Loucy (cell line): ENCODE data around the gene PBX2.

Experiments
- H2AFZ ChIP-seq: fragments of 200-600 bp; sonication (generic); 2 replicates; pipeline ENCODE4 v1.6.0; 2016; ENCODE audit warnings: antibody characterized with exemption, mild to moderate bottlenecking, low read length, moderate library complexity
- H3F3A ChIP-seq: fragments of 200-600 bp; 2 replicates; pipeline ENCODE4 v1.6.0; 2016; ENCODE audit warnings: antibody characterized with exemption, low read depth, mild to moderate bottlenecking
- H3K27me3 ChIP-seq: fragments of 200-600 bp; sonication (generic); 2 replicates; pipeline ENCODE4 v1.6.1; 2014; ENCODE audit warnings: low read length, mild to moderate bottlenecking; ENCODE audit not compliant: insufficient read depth, poor library complexity, severe bottlenecking
- H3K36me3 ChIP-seq: fragments of 200-600 bp; sonication (generic); 2 replicates; pipeline ENCODE4 v1.6.1; 2016; ENCODE audit warnings: low read length; ENCODE audit not compliant: insufficient read depth
- H3K4me1 ChIP-seq: fragments of 200-600 bp; sonication (generic); 2 replicates; pipeline ENCODE4 v1.5.1; 2014; ENCODE audit warnings: low read length, mild to moderate bottlenecking; ENCODE audit not compliant: insufficient read depth, poor library complexity, severe bottlenecking
- H3K4me2 ChIP-seq: fragments of 200-600 bp; sonication (generic); 2 replicates; pipeline ENCODE4 v1.6.0; 2014; ENCODE audit warnings: antibody characterized with exemption, low read length, low read depth, mild to moderate bottlenecking; ENCODE audit not compliant: poor library complexity, severe bottlenecking
- H3K4me3 ChIP-seq: fragments of 200-600 bp; sonication (generic); 2 replicates; pipeline ENCODE4 v1.5.1; 2014; ENCODE audit warnings: low read length, mild to moderate bottlenecking, mixed read lengths; ENCODE audit not compliant: poor library complexity, severe bottlenecking
- H3K79me2 ChIP-seq: fragments of 200-600 bp; sonication (generic); 2 replicates; pipeline ENCODE4 v1.6.1; 2014; ENCODE audit warnings: low read length; ENCODE audit not compliant: insufficient read depth
- H3K9ac ChIP-seq: fragments of 200-600 bp; sonication (generic); 2 replicates; pipeline ENCODE4 v1.6.0; 2014; ENCODE audit warnings: mild to moderate bottlenecking, low read depth, low read length, moderate library complexity; ENCODE audit not compliant: poor library complexity, severe bottlenecking
- H3K9me2 ChIP-seq: fragments of 200-600 bp; sonication (generic); replicated peaks from 2 replicates; pipeline ENCODE4 v1.6.1; 2016; ENCODE audit warnings: low read depth, low read length, mixed read lengths
- H3K9me3 ChIP-seq: fragments of 200-600 bp; sonication (generic); 2 replicates; pipeline ENCODE4 v1.6.1; 2014; ENCODE audit warnings: mild to moderate bottlenecking, antibody characterized with exemption, low read length, low read depth; ENCODE audit not compliant: insufficient read depth
- H4K20me1 ChIP-seq: fragments of 200-600 bp; sonication (generic); 2 replicates; pipeline ENCODE4 v1.6.0; 2014; ENCODE audit warnings: antibody characterized with exemption, low read length, mild to moderate bottlenecking; ENCODE audit not compliant: insufficient read depth, poor library complexity, severe bottlenecking
- CTCF ChIP-seq: fragments of 200-600 bp; sonication (generic); conservative IDR thresholded peaks from 2 replicates; pipeline ENCODE4 v1.5.1; 2014; ENCODE audit warnings: mild to moderate bottlenecking, antibody characterized with exemption, low read length
- EZH2phosphoT487 ChIP-seq: fragments of 200-600 bp; IDR thresholded peaks from 2 replicates; pipeline ENCODE4 v1.6.1; 2018; ENCODE audit warnings: antibody characterized with exemption, mild to moderate bottlenecking, moderate library complexity, borderline replicate concordance

Gene PBX2

GRCh38 chr6:32140420-32141046, 49.5 kb downstream of the PBX2 start:
- H3K9me3 ChIP-seq, result no peaks in the 10 kb centered on the region
- H3K9me2 ChIP-seq, result no peaks in the 10 kb centered on the region
- no peaks in the 10 kb centered on the region for H3F3A ChIP-seq
- H3K9ac ChIP-seq, result no peak overlapping the region
- no peak overlapping the region for H3K4me2 ChIP-seq
- no peak overlapping the region for H2AFZ ChIP-seq
- no peaks in the 10 kb centered on the region for H4K20me1 ChIP-seq
- no peaks in the 10 kb centered on the region for H3K4me1 ChIP-seq
- no peaks in the 10 kb centered on the region for H3K79me2 ChIP-seq
- TF ChIP-seq CTCF, result no peak
- no peak for TF ChIP-seq EZH2phosphoT487
- H3K4me3 ChIP-seq, result no peak overlapping the region
- H3K36me3 ChIP-seq, result no peaks in the 10 kb centered on the region
- H3K27me3 ChIP-seq, result no peaks in the 10 kb centered on the region

- TF ChIP-seq EZH2phosphoT487 (no peak), CTCF (no peak)
- H2AFZ ChIP-seq, result no peak overlapping the region
- H4K20me1 ChIP-seq, result no peaks in the 10 kb centered on the region
- no peaks in the 10 kb centered on the region for H3K9me2 ChIP-seq
- H3K4me3 ChIP-seq, result no peak overlapping the region
- H3K4me1 ChIP-seq, result no peaks in the 10 kb centered on the region
- H3F3A ChIP-seq, result no peaks in the 10 kb centered on the region
- H3K9me3 ChIP-seq, result no peaks in the 10 kb centered on the region
- H3K9ac ChIP-seq, result no peak overlapping the region
- H3K27me3 ChIP-seq, result no peaks in the 10 kb centered on the region
- no peaks in the 10 kb centered on the region for H3K36me3 ChIP-seq
- H3K4me2 ChIP-seq, result no peak overlapping the region
- H3K79me2 ChIP-seq, result no peaks in the 10 kb centered on the region
Measured at GRCh38 chr6:32139590-32139989, 50.4 kb downstream of the PBX2 start.

GRCh38 chr6:32137454-32137853, 52.5 kb downstream of the PBX2 start:
- no peaks in the 10 kb centered on the region for H3K36me3 ChIP-seq
- H3K9me3 ChIP-seq, result no peaks in the 10 kb centered on the region
- H3K4me2 ChIP-seq, result no peak overlapping the region
- no peak overlapping the region for H3K9ac ChIP-seq
- no peaks in the 10 kb centered on the region for H3K4me1 ChIP-seq
- no peaks in the 10 kb centered on the region for H3F3A ChIP-seq
- TF ChIP-seq CTCF (no peak), EZH2phosphoT487 (no peak)
- no peaks in the 10 kb centered on the region for H3K27me3 ChIP-seq
- no peaks in the 10 kb centered on the region for H3K9me2 ChIP-seq
- H3K79me2 ChIP-seq, result no peaks in the 10 kb centered on the region
- H4K20me1 ChIP-seq, result no peaks in the 10 kb centered on the region
- H3K4me3 ChIP-seq, result no peak overlapping the region
- H2AFZ ChIP-seq, result no peak overlapping the region
